ENCODE measurements around the gene RTN4R.

RTN4R gene

GRCh38 chr22:20192972-20193760, 75.0 kb downstream of the RTN4R start:
- Histone ChIP-seq H3K27me3 (no peaks in the 10 kb centered on the region), H3K4me1 (ENCODE audit: control insufficient read depth in 1 of 2, insufficient read depth in 1 of 2, low read depth in 1 of 2, low read length in 1 of 2) (no peaks in the 10 kb centered on the region), H3K4me3 (ENCODE audit: low read depth in 1 of 2, low read length in 1 of 2) (no peak overlapping the region), H3K9me3 (no peaks in the 10 kb centered on the region), H3K36me3 (no peaks in the 10 kb centered on the region), H3K27ac (no peak overlapping the region)
- TF ChIP-seq CTCF (IDR thresholded peaks at IDR 0.05): no peak

- no peaks in the 10 kb centered on the region for H3K27me3 ChIP-seq
- no peak overlapping the region for H3K4me3 ChIP-seq (ENCODE audit: low read depth in 1 of 2, low read length in 1 of 2)
- no peak overlapping the region for H3K27ac ChIP-seq
- H3K36me3 ChIP-seq: no peaks in the 10 kb centered on the region
- H3K9me3 ChIP-seq: no peaks in the 10 kb centered on the region
- H3K4me1 ChIP-seq (ENCODE audit: control insufficient read depth in 1 of 2, insufficient read depth in 1 of 2, low read depth in 1 of 2, low read length in 1 of 2): no peaks in the 10 kb centered on the region
- no peak for TF ChIP-seq CTCF (IDR thresholded peaks at IDR 0.05)
These were observed 75.7 kb downstream of the RTN4R start for GRCh38 chr22:20192293-20192971.

- no peak overlapping the region for H3K4me3 ChIP-seq (ENCODE audit: low read depth in 1 of 2, low read length in 1 of 2)
- no peaks in the 10 kb centered on the region for H3K4me1 ChIP-seq (ENCODE audit: control insufficient read depth in 1 of 2, insufficient read depth in 1 of 2, low read depth in 1 of 2, low read length in 1 of 2)
- TF ChIP-seq CTCF (IDR thresholded peaks at IDR 0.05): no peak
- H3K27ac ChIP-seq: no peak overlapping the region
- no peaks in the 10 kb centered on the region for H3K27me3 ChIP-seq
- no peaks in the 10 kb centered on the region for H3K36me3 ChIP-seq
- H3K9me3 ChIP-seq: no peaks in the 10 kb centered on the region
These were observed 76.3 kb downstream of the RTN4R start for GRCh38 chr22:20191803-20192202.

All from neutrophil (primary cell).